KMS-11 (cell line): ENCODE data around the gene ARHGEF5.
"Not testable (repeated sequence)": the region's sequence is repeated elsewhere in the genome, so short reads cannot be mapped to it uniquely, and the experiment has no call there.

Source experiments
- H2AFZ ChIP-seq: fragments of 200-600 bp; sonication (generic); 2 replicates; pipeline ENCODE4 v1.6.1; 2016; ENCODE audit warnings: antibody characterized with exemption, mixed run types, low read depth
- H3K27ac ChIP-seq: fragments of 200-600 bp; sonication (generic); 2 replicates; pipeline ENCODE4 v1.6.1; 2016; ENCODE audit warnings: mild to moderate bottlenecking, mixed run types
- H3K27me3 ChIP-seq: fragments of 200-600 bp; sonication (generic); 2 replicates; pipeline ENCODE4 v1.6.1; 2017; ENCODE audit warnings: mild to moderate bottlenecking, low read depth, mixed run types, moderate library complexity; ENCODE audit not compliant: insufficient read depth
- H3K36me3 ChIP-seq: fragments of 200-600 bp; sonication (generic); 2 replicates; pipeline ENCODE4 v1.6.1; 2017; ENCODE audit warnings: mild to moderate bottlenecking, mixed run types; ENCODE audit not compliant: insufficient read depth
- H3K4me1 ChIP-seq: fragments of 200-600 bp; sonication (generic); 2 replicates; pipeline ENCODE4 v1.6.1; 2016; ENCODE audit warnings: mild to moderate bottlenecking, low read depth, mixed run types; ENCODE audit not compliant: poor library complexity, severe bottlenecking
- H3K4me2 ChIP-seq: fragments of 200-600 bp; sonication (generic); 2 replicates; pipeline ENCODE4 v1.7.0; 2016; ENCODE audit warnings: mild to moderate bottlenecking, mixed run types
- H3K4me3 ChIP-seq: fragments of 200-600 bp; sonication (generic); IDR thresholded peaks from 2 replicates; pipeline ENCODE4 v1.6.1; 2017; ENCODE audit warnings: low read depth, low read length, mixed read lengths; ENCODE audit not compliant: insufficient read depth
- H3K79me2 ChIP-seq: fragments of 200-600 bp; sonication (generic); 2 replicates; pipeline ENCODE4 v1.6.1; 2016; ENCODE audit warnings: low read depth, mixed run types; ENCODE audit not compliant: insufficient read depth
- H3K9ac ChIP-seq: fragments of 200-600 bp; sonication (generic); 2 replicates; pipeline ENCODE4 v1.6.1; 2016; ENCODE audit warnings: mild to moderate bottlenecking, mixed run types
- H4K20me1 ChIP-seq: fragments of 200-600 bp; sonication (generic); 2 replicates; pipeline ENCODE4 v1.6.1; 2016; ENCODE audit warnings: mild to moderate bottlenecking, mixed run types; ENCODE audit not compliant: insufficient read depth
- CTCF ChIP-seq: fragments of 200-600 bp; sonication (generic); conservative IDR thresholded peaks from 2 replicates; pipeline ENCODE4 v1.6.1; 2017; ENCODE audit warnings: low read depth, mild to moderate bottlenecking, antibody characterized with exemption, low read length, moderate library complexity, mixed read lengths

ARHGEF5 gene

GRCh38 chr7:144415858-144416257 is 60.7 kb downstream of the ARHGEF5 start:
- no peak for TF ChIP-seq CTCF
- Histone ChIP-seq H3K36me3 (no peaks in the 10 kb centered on the region), H3K27me3 (no peaks in the 10 kb centered on the region), H3K4me3 (no peak overlapping the region), H3K4me2 (no peak overlapping the region), H4K20me1 (no peaks in the 10 kb centered on the region), H3K79me2 (no peaks in the 10 kb centered on the region), H3K4me1 (no peaks in the 10 kb centered on the region), H3K9ac (no peak overlapping the region), H3K27ac (no peak overlapping the region), H2AFZ (no peak overlapping the region)

GRCh38 chr7:144416341-144416740 is 61.1 kb downstream of the ARHGEF5 start:
- no peak overlapping the region for H3K4me3 ChIP-seq
- no peaks in the 10 kb centered on the region for H3K36me3 ChIP-seq
- no peaks in the 10 kb centered on the region for H3K4me1 ChIP-seq
- H4K20me1 ChIP-seq: no peaks in the 10 kb centered on the region
- H3K79me2 ChIP-seq: no peaks in the 10 kb centered on the region
- no peak overlapping the region for H3K4me2 ChIP-seq
- H3K27me3 ChIP-seq: no peaks in the 10 kb centered on the region
- H3K9ac ChIP-seq: no peak overlapping the region
- no peak overlapping the region for H2AFZ ChIP-seq
- TF ChIP-seq CTCF: no peak
- no peak overlapping the region for H3K27ac ChIP-seq

GRCh38 chr7:144418931-144419330 is 63.7 kb downstream of the ARHGEF5 start:
- H3K9ac ChIP-seq, H3K4me3 ChIP-seq, H4K20me1 ChIP-seq, H3K27me3 ChIP-seq, H3K36me3 ChIP-seq, H3K27ac ChIP-seq, H3K4me2 ChIP-seq, H3K79me2 ChIP-seq, H2AFZ ChIP-seq, H3K4me1 ChIP-seq: not testable (repeated sequence)

- H3K36me3 ChIP-seq, H2AFZ ChIP-seq, H3K27ac ChIP-seq, H3K27me3 ChIP-seq, H3K4me1 ChIP-seq, H3K4me2 ChIP-seq, H3K4me3 ChIP-seq, H3K9ac ChIP-seq, H4K20me1 ChIP-seq, H3K79me2 ChIP-seq: not testable (repeated sequence)
Measured at GRCh38 chr7:144427539-144427938, 72.3 kb downstream of the ARHGEF5 start.

GRCh38 chr7:144428431-144428830 is 73.2 kb downstream of the ARHGEF5 start:
- Histone ChIP-seq H3K27me3 (no peaks in the 10 kb centered on the region), H3K27ac (no peak overlapping the region), H3K79me2 (no peaks in the 10 kb centered on the region), H3K9ac (no peak overlapping the region), H4K20me1 (no peaks in the 10 kb centered on the region), H3K36me3 (no peaks in the 10 kb centered on the region), H3K4me3 (no peak overlapping the region), H3K4me2 (no peak overlapping the region), H2AFZ (no peak overlapping the region), H3K4me1 (no peaks in the 10 kb centered on the region)
- no peak for TF ChIP-seq CTCF
